PC-3 (cell line): ENCODE results near the gene RAD23B.

Experiments
- EZH2phosphoT487 ChIP-seq: fragments of 300-600 bp; sonication (generic); IDR thresholded peaks from 2 replicates; pipeline ENCODE4 v1.6.1; 2018; ENCODE audit warnings: mild to moderate bottlenecking, antibody characterized with exemption, low read length, borderline replicate concordance
- TF ChIP-seq, protein P1 (sequence below): fragments of 300-600 bp; sonication (generic); conservative IDR thresholded peaks from 2 replicates; pipeline ENCODE4 v1.5.1; 2017; ENCODE audit warnings: antibody characterized with exemption, low read depth, mild to moderate bottlenecking, low read length

DNA sequence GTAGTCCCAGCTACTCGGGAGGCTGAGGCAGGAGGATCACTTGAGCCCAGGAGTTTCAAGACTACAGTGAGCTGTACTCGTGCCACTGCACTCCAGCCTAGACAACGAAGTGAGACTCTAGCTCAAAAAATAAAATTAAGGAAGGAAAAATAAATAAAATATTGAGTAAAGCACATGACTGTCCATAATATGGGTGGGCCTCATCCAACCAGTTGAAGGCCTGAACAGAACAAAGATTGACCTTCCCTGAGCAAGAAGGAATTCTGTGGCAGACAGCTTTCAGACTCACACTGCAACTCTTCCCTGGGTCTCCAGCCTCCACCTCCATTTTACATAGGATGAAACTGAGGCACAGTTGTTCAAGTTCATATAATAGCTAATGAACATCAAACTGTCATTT is 72.3 kb downstream of the RAD23B start:
- TF ChIP-seq, protein P1, sequence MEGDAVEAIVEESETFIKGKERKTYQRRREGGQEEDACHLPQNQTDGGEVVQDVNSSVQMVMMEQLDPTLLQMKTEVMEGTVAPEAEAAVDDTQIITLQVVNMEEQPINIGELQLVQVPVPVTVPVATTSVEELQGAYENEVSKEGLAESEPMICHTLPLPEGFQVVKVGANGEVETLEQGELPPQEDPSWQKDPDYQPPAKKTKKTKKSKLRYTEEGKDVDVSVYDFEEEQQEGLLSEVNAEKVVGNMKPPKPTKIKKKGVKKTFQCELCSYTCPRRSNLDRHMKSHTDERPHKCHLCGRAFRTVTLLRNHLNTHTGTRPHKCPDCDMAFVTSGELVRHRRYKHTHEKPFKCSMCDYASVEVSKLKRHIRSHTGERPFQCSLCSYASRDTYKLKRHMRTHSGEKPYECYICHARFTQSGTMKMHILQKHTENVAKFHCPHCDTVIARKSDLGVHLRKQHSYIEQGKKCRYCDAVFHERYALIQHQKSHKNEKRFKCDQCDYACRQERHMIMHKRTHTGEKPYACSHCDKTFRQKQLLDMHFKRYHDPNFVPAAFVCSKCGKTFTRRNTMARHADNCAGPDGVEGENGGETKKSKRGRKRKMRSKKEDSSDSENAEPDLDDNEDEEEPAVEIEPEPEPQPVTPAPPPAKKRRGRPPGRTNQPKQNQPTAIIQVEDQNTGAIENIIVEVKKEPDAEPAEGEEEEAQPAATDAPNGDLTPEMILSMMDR, result no peak
- no peak for TF ChIP-seq EZH2phosphoT487
